Uterus (tissue), 4 donors: ENCODE measurements around the gene ARHGDIB. TPM values are rescaled to one million over a fixed set of nuclear protein-coding genes. Genes with fewer than 3 reads are reported as not detected.

Experiments
- DNase-seq, 2 donors: peaks; one replicate each; pipeline ENCODE4 v3.0.0-alpha.2; 2019 to 2020
- H3K27ac ChIP-seq, 2 donors: fragments of 200-600 bp; sonication (generic); 1 replicate in 1 of 2; 2 replicates in 1 of 2; pipeline ENCODE4 v1.5.1; 2016 to 2018
- H3K27me3 ChIP-seq, 2 donors: fragments of 200-600 bp; sonication (generic); one replicate each; pipeline ENCODE4 v1.5.1; 2018 to 2019; ENCODE audit warnings: control low read depth in 1 of 2
- H3K36me3 ChIP-seq, 2 donors: fragments of 200-600 bp; sonication (generic); one replicate each; pipeline ENCODE4 v1.5.1; 2019; ENCODE audit warnings: control low read depth in 1 of 2
- H3K4me1 ChIP-seq, 2 donors: fragments of 200-600 bp; sonication (generic); one replicate each; pipeline ENCODE4 v1.5.1; 2018 to 2019; ENCODE audit warnings: control low read depth in 1 of 2
- H3K4me3 ChIP-seq, 2 donors: fragments of 200-600 bp; sonication (generic); 1 replicate in 1 of 2; 2 replicates in 1 of 2; pipeline ENCODE4 v1.5.1; 2018 to 2019; ENCODE audit warnings: mild to moderate bottlenecking in 1 of 2
- H3K9me3 ChIP-seq, 2 donors: fragments of 200-600 bp; sonication (generic); one replicate each; pipeline ENCODE4 v1.5.1; 2019; ENCODE audit warnings: control low read depth in 1 of 2
- POLR2A ChIP-seq, 2 donors: fragments of 450-650 bp; IDR thresholded peaks; one replicate each; pipeline ENCODE4 v1.6.1; 2016; ENCODE audit warnings: antibody characterized with exemption in 2 of 2, mild to moderate bottlenecking in 1 of 2, moderate library complexity in 1 of 2
- intact Hi-C: fragments of 100-400 bp; cut with DNase I; formaldehyde crosslinking; loops from one replicate; pipeline ENCODE4 v1.15.1; 2023; ENCODE audit warnings: low total_unique reads
- total RNA-seq, 4 donors: library from RNA; depleted of rRNA in 3 of 4; stranded (reverse); fragments of >200 nt in 3 of 4; gene quantifications; one replicate each; pipeline versions ENCODE4 v1.1.0 to v1.2.4, GENCODE V29; 2014 to 2023
- TF ChIP-seq, protein P1 (sequence below), 4 experiments: fragments of 200-600 bp in 2 of 4; fragments of 450-650 bp in 2 of 4; sonication (generic) in 2 of 4; IDR thresholded peaks; one replicate each; pipeline ENCODE4 v1.5.1; 2016 to 2019; ENCODE audit warnings: antibody characterized with exemption in 4 of 4, mild to moderate bottlenecking in 2 of 4, moderate library complexity in 1 of 4
- donor health status: DM: yes; HTN: yes; CAD: no.

Gene ARHGDIB
- total RNA-seq, 4 donors from 2014 or later: 28.4 to 175 (median 59.9) TPM

DNA sequence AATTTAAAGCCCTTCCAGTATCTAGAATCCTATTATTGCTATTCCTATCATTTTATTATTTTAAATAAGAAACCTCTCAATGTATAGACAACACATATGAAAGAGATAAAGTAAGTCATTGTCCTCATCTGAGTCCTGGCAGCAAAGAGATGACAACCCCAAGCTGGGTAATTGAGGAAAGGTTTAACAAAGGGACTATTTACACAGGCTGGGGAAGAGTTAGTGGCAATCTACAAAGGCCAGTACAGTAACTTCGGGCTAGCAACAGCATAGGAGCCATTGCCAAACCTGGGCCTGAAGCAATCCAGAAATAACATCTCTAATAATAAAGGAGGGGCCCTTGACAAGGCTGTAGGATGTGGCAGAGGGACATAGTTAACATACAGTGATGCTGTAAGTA lies 22.6 kb upstream of the ARHGDIB start:
- Histone ChIP-seq H3K9me3 (no peaks in the 10 kb centered on the region), H3K4me3 (no peak overlapping the region), H3K36me3 (no peaks in the 10 kb centered on the region), H3K27me3 (no peaks in the 10 kb centered on the region), H3K4me1 (no peaks in the 10 kb centered on the region), H3K27ac (no peak overlapping the region)
- TF ChIP-seq, protein P1, sequence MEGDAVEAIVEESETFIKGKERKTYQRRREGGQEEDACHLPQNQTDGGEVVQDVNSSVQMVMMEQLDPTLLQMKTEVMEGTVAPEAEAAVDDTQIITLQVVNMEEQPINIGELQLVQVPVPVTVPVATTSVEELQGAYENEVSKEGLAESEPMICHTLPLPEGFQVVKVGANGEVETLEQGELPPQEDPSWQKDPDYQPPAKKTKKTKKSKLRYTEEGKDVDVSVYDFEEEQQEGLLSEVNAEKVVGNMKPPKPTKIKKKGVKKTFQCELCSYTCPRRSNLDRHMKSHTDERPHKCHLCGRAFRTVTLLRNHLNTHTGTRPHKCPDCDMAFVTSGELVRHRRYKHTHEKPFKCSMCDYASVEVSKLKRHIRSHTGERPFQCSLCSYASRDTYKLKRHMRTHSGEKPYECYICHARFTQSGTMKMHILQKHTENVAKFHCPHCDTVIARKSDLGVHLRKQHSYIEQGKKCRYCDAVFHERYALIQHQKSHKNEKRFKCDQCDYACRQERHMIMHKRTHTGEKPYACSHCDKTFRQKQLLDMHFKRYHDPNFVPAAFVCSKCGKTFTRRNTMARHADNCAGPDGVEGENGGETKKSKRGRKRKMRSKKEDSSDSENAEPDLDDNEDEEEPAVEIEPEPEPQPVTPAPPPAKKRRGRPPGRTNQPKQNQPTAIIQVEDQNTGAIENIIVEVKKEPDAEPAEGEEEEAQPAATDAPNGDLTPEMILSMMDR (IDR thresholded peaks at IDR 0.05): no peak
- no peak for TF ChIP-seq POLR2A (IDR thresholded peaks at IDR 0.05)
- intact Hi-C loops: loop anchor here (10.0 kb wide), 1 partner anchor 49 kb away; the partner anchor contains the start of gene ERP27
- DNase-seq: no peak

DNA sequence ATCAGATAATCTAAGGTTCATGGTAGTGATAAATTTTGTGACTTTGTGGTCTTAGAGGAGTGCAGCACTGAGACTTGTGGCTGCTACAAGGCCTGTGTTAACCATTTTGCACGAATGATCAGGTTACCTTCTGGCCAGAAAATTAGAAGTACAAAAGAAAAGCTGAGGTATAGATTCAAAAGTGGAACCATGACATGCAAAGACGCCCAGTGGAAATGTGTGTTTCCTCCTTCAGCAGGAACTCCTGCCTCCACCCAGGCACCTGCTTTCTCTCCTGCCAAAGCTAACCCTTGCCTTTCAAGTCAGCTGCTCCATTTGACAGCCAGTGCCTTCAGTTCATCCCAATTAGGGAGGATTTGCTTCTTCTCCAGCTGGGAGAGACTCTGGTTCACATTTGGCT lies 21.6 kb upstream of the ARHGDIB start:
- intact Hi-C loops: loop anchor here (10.0 kb wide), 1 partner anchor 48 kb away; the partner anchor contains the start of gene ERP27

DNA sequence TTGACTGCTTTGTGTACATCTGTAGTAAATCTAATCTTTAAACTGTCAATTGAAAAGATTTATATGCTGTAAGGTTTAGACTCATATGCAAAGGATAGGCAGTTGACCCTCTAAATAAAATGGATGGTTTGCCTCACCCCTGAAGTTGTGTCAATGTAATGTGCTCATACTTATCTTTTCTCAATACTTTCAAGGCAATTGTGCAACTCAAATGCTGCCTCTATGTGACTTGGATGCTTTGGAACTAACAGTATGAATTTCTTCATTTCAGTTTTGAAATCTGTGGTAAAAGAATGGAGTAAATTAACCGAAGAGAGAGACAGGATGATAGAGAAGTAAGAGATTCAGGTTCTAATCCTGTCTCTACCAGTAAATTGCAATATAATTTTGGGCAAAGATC lies 21.2 kb upstream of the ARHGDIB start:
- Histone ChIP-seq H3K4me1 (no peaks in the 10 kb centered on the region), H3K4me3 (no peak overlapping the region), H3K27ac (no peak overlapping the region), H3K9me3 (no peaks in the 10 kb centered on the region), H3K36me3 (no peaks in the 10 kb centered on the region), H3K27me3 (no peaks in the 10 kb centered on the region)
- no peak for TF ChIP-seq POLR2A (IDR thresholded peaks at IDR 0.05)
- TF ChIP-seq, protein P1 (IDR thresholded peaks at IDR 0.05): no peak
- intact Hi-C loops: loop anchor here (10.0 kb wide), 1 partner anchor 48 kb away; the partner anchor contains the start of gene ERP27
- no peak for DNase-seq

More for the DNA sequence above, 21.6 kb upstream of the ARHGDIB start:
- TF ChIP-seq, protein P1 (IDR thresholded peaks at IDR 0.05): no peak
- no peak for TF ChIP-seq POLR2A (IDR thresholded peaks at IDR 0.05)
- H3K4me3 ChIP-seq: no peak overlapping the region
- no peaks in the 10 kb centered on the region for H3K4me1 ChIP-seq
- H3K27me3 ChIP-seq: no peaks in the 10 kb centered on the region
- H3K36me3 ChIP-seq: no peaks in the 10 kb centered on the region
- H3K9me3 ChIP-seq: no peaks in the 10 kb centered on the region
- H3K27ac ChIP-seq: no peak overlapping the region
- DNase-seq: no peak

DNA sequence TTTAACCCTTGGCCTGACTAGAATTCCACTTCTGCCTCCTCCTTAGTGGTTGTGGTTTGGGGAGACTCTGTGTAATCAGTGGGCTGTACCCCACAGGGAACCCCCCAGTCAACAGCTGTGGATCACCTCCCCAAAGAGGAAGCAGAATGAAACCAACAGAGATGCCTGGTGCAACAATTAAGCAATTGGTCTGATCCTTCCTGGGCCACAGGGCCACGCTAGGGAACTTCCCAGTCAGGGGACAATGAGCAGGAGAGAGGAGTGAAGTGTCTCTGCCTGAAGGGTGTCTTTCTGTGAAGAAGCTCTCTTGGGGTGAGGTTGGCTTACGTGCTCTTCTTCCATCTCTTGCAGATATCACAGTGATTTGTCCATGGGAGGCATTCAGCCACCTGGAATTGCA lies 19.6 kb upstream of the ARHGDIB start:
- no peaks in the 10 kb centered on the region for H3K36me3 ChIP-seq
- H3K9me3 ChIP-seq: no peaks in the 10 kb centered on the region
- no peaks in the 10 kb centered on the region for H3K4me1 ChIP-seq
- TF ChIP-seq POLR2A (IDR thresholded peaks at IDR 0.05): no peak
- TF ChIP-seq, protein P1 (IDR thresholded peaks at IDR 0.05): no peak
- intact Hi-C loops: loop anchor here (10.0 kb wide), 1 partner anchor 46 kb away; the partner anchor contains the start of gene ERP27
- no peak overlapping the region for H3K4me3 ChIP-seq
- no peak overlapping the region for H3K27ac ChIP-seq
- H3K27me3 ChIP-seq: no peaks in the 10 kb centered on the region
- no peak for DNase-seq

DNA sequence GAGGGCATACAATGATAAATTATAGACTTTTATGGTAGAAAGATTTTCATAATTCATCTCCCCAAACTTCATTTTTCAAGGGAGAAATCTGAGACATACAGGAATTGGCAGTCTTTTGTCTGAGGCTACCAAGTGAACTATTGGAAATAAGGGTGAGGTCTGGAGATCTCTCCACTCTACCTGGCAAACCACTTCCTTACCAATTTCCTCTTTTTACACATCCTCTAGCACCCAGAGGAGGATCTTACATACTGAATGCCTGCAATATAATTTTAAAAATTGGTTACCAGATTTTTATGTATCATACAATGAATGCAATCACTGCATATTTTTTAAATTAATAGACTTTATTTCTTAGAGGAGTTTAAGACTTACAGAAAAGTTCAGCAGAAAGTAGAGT lies 18.1 kb upstream of the ARHGDIB start:
- Histone ChIP-seq H3K9me3 (no peaks in the 10 kb centered on the region), H3K36me3 (no peaks in the 10 kb centered on the region), H3K4me1 (no peaks in the 10 kb centered on the region), H3K27me3 (no peaks in the 10 kb centered on the region), H3K4me3 (no peak overlapping the region), H3K27ac (no peak overlapping the region)
- TF ChIP-seq, protein P1 (IDR thresholded peaks at IDR 0.05): no peak
- no peak for TF ChIP-seq POLR2A (IDR thresholded peaks at IDR 0.05)
- intact Hi-C loops: no loop called here
- no peak for DNase-seq
